ENCODE measurements around the gene FAM25A. TPM values are rescaled to one million over a fixed set of nuclear protein-coding genes. Genes with fewer than 3 reads are reported as not detected.
"Not testable (repeated sequence)": the region's sequence is repeated elsewhere in the genome, so short reads cannot be mapped to it uniquely, and the experiment has no call there.

FAM25A gene
- total RNA-seq, 3 donors from 2014 or later, result not detected

DNA sequence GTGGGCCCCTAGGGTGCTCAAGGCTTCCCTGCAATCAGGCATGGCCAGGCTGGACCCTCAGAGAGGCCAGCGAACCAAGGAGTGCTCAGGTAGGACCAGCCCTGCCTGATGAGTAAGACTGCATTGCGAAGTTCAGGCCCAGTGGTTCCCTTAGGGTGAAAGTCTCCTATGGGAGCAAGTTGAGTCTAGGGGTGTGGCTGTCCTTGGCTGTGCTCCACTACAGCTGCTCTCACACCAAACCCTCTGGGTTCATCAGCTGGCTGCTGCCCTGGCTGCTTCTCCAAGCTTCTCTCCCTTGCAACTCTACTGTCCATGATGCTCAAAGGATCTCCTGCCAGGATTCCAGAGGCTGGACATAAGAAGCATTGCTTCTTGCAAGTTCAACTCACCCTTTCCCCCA lies 18.7 kb downstream of the FAM25A start:
- DNase-seq (peak in 2 of 3 donors; percentile 35), ATAC-seq (peak; percentile 92)
- Histone ChIP-seq H3K9me3 (no peaks in the 10 kb centered on the region), H3K4me1 (ENCODE audit: low read depth) (no peaks in the 10 kb centered on the region), H3K36me3 (ENCODE audit: low read depth) (no peaks in the 10 kb centered on the region), H3K4me3 (no peak overlapping the region)
- intact Hi-C loops (cut with DNase I, micrococcal nuclease), result no loop called here
- TF ChIP-seq, protein P1, sequence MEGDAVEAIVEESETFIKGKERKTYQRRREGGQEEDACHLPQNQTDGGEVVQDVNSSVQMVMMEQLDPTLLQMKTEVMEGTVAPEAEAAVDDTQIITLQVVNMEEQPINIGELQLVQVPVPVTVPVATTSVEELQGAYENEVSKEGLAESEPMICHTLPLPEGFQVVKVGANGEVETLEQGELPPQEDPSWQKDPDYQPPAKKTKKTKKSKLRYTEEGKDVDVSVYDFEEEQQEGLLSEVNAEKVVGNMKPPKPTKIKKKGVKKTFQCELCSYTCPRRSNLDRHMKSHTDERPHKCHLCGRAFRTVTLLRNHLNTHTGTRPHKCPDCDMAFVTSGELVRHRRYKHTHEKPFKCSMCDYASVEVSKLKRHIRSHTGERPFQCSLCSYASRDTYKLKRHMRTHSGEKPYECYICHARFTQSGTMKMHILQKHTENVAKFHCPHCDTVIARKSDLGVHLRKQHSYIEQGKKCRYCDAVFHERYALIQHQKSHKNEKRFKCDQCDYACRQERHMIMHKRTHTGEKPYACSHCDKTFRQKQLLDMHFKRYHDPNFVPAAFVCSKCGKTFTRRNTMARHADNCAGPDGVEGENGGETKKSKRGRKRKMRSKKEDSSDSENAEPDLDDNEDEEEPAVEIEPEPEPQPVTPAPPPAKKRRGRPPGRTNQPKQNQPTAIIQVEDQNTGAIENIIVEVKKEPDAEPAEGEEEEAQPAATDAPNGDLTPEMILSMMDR (IDR thresholded peaks at IDR 0.05), result no peak

DNA sequence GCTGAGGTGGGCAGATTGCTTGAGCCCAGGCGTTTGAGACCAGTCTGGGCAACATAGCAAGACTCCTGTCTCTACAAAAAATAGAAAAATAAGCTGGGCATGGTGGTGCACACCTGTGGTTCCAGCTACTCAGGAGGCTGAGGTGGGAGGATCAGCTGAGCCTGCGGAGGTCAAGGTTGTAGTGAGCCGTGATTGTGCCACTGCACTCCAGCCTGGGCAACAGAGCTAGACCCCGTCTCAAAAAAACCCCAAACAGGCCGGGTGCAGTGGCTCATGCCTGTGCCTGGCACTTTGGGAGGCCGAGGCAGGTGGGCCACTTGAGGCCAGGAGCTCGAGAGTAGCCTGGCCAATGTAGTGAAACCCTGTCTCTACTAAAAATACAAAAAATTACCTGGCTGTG lies 23.5 kb downstream of the FAM25A start:
- H3K36me3 ChIP-seq (ENCODE audit: low read depth); intact Hi-C loops (cut with DNase I, micrococcal nuclease); ATAC-seq; H3K4me1 ChIP-seq (ENCODE audit: low read depth); H3K4me3 ChIP-seq; DNase-seq; H3K9me3 ChIP-seq: not testable (repeated sequence)

DNA sequence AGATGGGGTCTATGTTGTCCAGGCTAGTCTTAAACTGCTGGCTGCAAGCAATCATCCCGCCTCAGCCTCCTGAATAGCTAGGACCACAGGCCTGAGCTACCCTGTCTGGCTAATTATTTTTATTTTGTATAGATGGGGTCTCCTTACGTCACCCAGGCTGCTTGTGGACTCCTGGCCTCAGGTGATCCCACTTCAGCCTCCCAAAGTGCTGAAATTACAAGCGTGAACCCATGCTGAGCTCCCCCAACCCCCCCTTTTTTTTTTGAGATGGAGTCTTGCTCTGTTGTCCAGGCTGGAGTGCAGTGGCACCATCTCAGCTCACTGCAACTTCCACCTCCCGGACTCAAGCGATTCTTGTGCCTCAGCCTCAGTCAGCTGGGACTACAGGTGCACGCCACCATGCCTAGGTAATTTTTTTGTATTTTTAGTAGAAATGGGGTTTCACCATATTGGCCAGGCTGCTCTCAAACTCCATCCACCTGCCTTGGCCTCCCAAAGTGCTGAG lies 25.4 kb downstream of the FAM25A start:
- intact Hi-C loops (cut with DNase I, micrococcal nuclease), result no loop called here
- Histone ChIP-seq H3K9me3 (no peaks in the 10 kb centered on the region), H3K36me3 (ENCODE audit: low read depth) (no peaks in the 10 kb centered on the region), H3K4me3 (no peak overlapping the region), H3K4me1 (ENCODE audit: low read depth) (no peaks in the 10 kb centered on the region)
- TF ChIP-seq, protein P1 (IDR thresholded peaks at IDR 0.05), result no peak
- DNase-seq, result no peak
- ATAC-seq, result no peak

DNA sequence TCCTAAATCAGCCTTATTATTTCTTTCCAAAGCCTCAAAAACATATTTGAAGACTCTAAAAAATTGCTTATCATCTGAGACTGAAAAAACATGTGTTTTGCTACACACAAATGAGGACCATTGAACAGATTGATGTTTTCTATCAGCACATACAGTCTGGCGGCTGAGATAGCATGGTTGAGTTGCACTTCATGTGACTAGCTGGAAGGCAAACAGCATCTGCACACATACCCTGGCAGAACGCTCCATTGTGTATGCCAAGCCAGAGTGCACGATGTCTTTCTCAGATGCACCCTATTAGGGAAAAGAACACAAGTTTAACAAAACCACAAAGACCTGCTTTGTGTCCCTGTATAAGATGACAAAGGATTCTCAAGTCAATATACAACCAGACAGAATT lies 33.0 kb downstream of the FAM25A start:
- intact Hi-C loops (cut with DNase I, micrococcal nuclease), result no loop called here
- H3K4me1 ChIP-seq (ENCODE audit: low read depth), result no peaks in the 10 kb centered on the region
- no peaks in the 10 kb centered on the region for H3K9me3 ChIP-seq
- H3K36me3 ChIP-seq (ENCODE audit: low read depth), result peaks cover 13% of the 10 kb centered on the region
- H3K4me3 ChIP-seq, result no peak overlapping the region
- TF ChIP-seq, protein P1 (IDR thresholded peaks at IDR 0.05), result no peak
- DNase-seq (no peak), ATAC-seq (no peak)

DNA sequence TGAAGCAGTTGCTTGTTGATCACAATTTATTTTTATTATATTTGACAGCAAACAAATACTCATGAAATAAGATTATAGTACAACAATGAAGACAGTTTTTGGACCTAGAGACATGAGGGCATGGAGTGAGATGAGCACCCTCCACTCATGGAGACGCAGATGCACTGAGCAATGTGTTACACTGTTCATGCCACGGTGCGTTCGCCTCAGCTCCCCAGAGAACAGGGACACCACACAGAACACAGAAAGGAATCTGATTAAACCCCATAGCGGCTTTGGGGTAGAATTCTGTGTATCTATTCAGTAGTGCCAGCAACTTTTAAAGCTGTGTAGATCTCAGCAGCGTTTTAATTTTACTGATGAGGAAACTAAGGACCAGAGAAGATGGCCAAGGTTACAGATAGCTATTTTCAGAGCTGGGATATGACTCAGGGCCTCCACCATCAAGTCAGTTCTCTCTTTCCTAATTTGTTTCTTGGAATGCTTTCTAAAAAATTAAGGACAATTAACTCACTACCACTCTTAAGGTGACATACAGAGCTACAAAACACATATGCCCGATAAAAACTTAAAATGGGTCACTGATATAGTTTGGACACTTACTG lies 33.6 kb downstream of the FAM25A start:
- DNase-seq, result no peak
- no peaks in the 10 kb centered on the region for H3K4me1 ChIP-seq (ENCODE audit: low read depth)
- H3K9me3 ChIP-seq, result no peaks in the 10 kb centered on the region
- TF ChIP-seq, protein P1 (IDR thresholded peaks at IDR 0.05), result no peak
- ATAC-seq, result no peak
- intact Hi-C loops (cut with DNase I, micrococcal nuclease), result no loop called here
- no peak overlapping the region for H3K4me3 ChIP-seq
- H3K36me3 ChIP-seq (ENCODE audit: low read depth), result peaks cover 14% of the 10 kb centered on the region

DNA sequence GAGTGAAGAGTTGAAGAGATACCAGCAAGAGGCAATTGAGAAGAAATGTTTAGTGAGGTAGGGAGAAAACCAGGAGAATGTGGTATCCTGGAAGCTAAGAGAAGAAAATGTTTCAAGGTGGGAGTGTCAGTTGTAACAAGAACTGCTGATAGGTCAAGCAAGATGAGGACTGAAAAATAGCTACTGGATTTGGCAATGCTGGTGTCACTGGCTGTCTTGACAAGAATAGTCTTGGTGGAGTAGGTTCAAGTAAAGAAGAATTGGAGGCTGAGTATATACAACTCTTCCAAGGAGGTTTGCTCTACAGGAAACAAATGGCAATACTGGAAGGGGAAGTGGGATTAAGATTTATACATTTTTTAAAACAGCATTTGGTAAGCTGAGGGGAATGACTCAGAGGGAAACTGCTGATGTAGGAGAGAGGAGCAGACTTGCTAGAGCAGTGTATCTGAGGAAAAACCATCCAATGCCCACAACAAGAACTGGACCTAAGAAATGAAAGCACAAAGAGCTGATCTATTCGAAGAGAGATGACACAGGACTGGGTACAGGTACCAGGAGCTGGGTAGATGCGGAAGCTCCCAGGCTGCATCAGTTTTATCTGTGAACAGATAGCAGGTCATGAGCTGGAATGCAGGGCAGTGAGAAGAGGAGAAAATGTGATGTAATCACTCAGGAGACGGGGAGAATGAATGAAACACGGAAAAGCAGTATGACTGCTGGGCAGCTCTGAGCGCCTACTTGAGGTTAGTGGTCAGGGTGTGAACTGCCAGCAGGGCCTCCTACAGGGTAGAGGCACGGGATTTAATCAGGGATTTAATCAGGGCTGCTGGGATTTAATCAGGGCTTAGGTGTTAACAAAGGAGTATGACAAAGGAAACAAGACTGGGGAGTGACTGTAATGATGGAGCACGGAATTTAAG lies 34.5 kb downstream of the FAM25A start:
- intact Hi-C loops (cut with DNase I, micrococcal nuclease), result no loop called here
- Histone ChIP-seq H3K4me1 (ENCODE audit: low read depth) (no peaks in the 10 kb centered on the region), H3K36me3 (ENCODE audit: low read depth) (peaks cover 14% of the 10 kb centered on the region), H3K9me3 (no peaks in the 10 kb centered on the region), H3K4me3 (no peak overlapping the region)
- ATAC-seq (peak; percentile 19), DNase-seq (no peak)
- TF ChIP-seq, protein P1 (IDR thresholded peaks at IDR 0.05), result no peak
